Panc1 (cell line): ENCODE results near the gene SPARC. TPM values are rescaled to one million over a fixed set of nuclear protein-coding genes. Genes with fewer than 3 reads are reported as not detected.

ENCODE experiments used
- ATAC-seq: fragments of 200-7000 bp; cut with Tn5 transposase; 2 replicates; pipeline ENCODE4 v1.9.1; 2020; ENCODE audit warnings: mild to moderate bottlenecking, moderate library complexity
- BruUV-seq: library from RNA; stranded (reverse); fragments of 400-500 nt; replicated peaks from 2 replicates; lab custom pipeline; 2021; lab: Mats Ljungman, UMichigan
- CTCF ChIA-PET: fragments of 300-600 bp; sonication (Branson Sonifier 250); formaldehyde crosslinking; loops from one replicate; lab custom pipeline; 2022; ENCODE audit warnings: antibody characterized with exemption; lab: Charles Lee
- POLR2A ChIA-PET: fragments of 300-600 bp; sonication (Branson Sonifier 250); formaldehyde crosslinking; loops from one replicate; lab custom pipeline; 2022; ENCODE audit warnings: antibody characterized with exemption; lab: Charles Lee
- DNase-seq: peaks from one replicate; pipeline ENCODE4 v3.0.0-alpha.2; 2010; ENCODE audit warnings: low read depth, low spot score
- H3K27ac ChIP-seq: 2 replicates; pipeline ENCODE4 v1.5.1; 2011; ENCODE audit warnings: mild to moderate bottlenecking, low read length, inconsistent platforms
- H3K27me3 ChIP-seq: fragments of 200-500 bp; sonication (Bioruptor generic); 2 replicates; pipeline ENCODE4 v1.6.0; 2014; ENCODE audit warnings: low read length, inconsistent platforms; ENCODE audit not compliant: control insufficient read depth, insufficient read depth
- H3K36me3 ChIP-seq: fragments of 200-500 bp; sonication (Bioruptor generic); 2 replicates; pipeline ENCODE4 v1.5.1; 2014; ENCODE audit warnings: inconsistent platforms, mild to moderate bottlenecking, low read length, moderate library complexity; ENCODE audit not compliant: control insufficient read depth, insufficient read depth
- H3K4me1 ChIP-seq: 2 replicates; pipeline ENCODE4 v1.5.1; 2011; ENCODE audit warnings: inconsistent platforms, mild to moderate bottlenecking, low read length, moderate library complexity; ENCODE audit not compliant: control insufficient read depth, insufficient read depth
- H3K4me3 ChIP-seq, 2 experiments: 2 replicates each; pipeline ENCODE4 v1.5.1; 2011 to 2012; ENCODE audit warnings: low read depth in 2 of 2, low read length in 2 of 2, mild to moderate bottlenecking in 2 of 2, inconsistent platforms in 1 of 2, moderate library complexity in 1 of 2
- H3K9me3 ChIP-seq: fragments of 200-500 bp; sonication (Bioruptor generic); 2 replicates; pipeline ENCODE4 v1.5.1; 2014; ENCODE audit warnings: low read depth, mild to moderate bottlenecking, inconsistent platforms, low read length, moderate library complexity; ENCODE audit not compliant: control insufficient read depth, insufficient read depth
- POLR2AphosphoS5 ChIP-seq: IDR thresholded peaks from 2 replicates; pipeline ENCODE4 v1.6.1; 2012; ENCODE audit warnings: mild to moderate bottlenecking, low read depth, low read length, moderate library complexity
- SIN3A ChIP-seq: IDR thresholded peaks from 2 replicates; pipeline ENCODE4 v1.6.1; 2012; ENCODE audit warnings: low read depth, mild to moderate bottlenecking, low read length, moderate library complexity, borderline replicate concordance; ENCODE audit not compliant: insufficient read depth
- TCF7L2 ChIP-seq: IDR thresholded peaks from 2 replicates; pipeline ENCODE4 v1.6.1; 2011; ENCODE audit warnings: mild to moderate bottlenecking, low read depth, low read length, inconsistent platforms
- in situ Hi-C: cut with HindIII; loops from 2 replicates; pipeline ENCODE4 v1.10.0; 2016; ENCODE audit warnings: low sequenced_read_pairs, low pct_unique_long_range_greater_than_20kb
- intact Hi-C: fragments of 100-400 bp; cut with micrococcal nuclease; formaldehyde crosslinking; loops from one replicate; pipeline ENCODE4 v1.10.0; 2022; ENCODE audit not compliant: unreplicated experiment
- total RNA-seq: library from RNA; stranded (reverse); gene quantifications from one replicate; pipeline ENCODE4 v1.2.1, GENCODE V29; 2021; ENCODE audit not compliant: unreplicated experiment
- TF ChIP-seq, protein P1 (sequence below), 2 experiments: IDR thresholded peaks; 2 replicates each; pipeline ENCODE4 v1.6.1; 2011 to 2012; ENCODE audit warnings: low read depth in 2 of 2, control low read depth in 1 of 2, low read length in 1 of 2, mild to moderate bottlenecking in 1 of 2, moderate library complexity in 1 of 2; ENCODE audit not compliant: insufficient read depth in 1 of 2
- TF ChIP-seq, protein P2 (sequence below): fragments of 450-650 bp; IDR thresholded peaks from 2 replicates; pipeline ENCODE4 v1.5.1; 2017; ENCODE audit warnings: mild to moderate bottlenecking

The SPARC gene
- total RNA-seq, 1 experiment from 2014 or later: 228 TPM

DNA sequence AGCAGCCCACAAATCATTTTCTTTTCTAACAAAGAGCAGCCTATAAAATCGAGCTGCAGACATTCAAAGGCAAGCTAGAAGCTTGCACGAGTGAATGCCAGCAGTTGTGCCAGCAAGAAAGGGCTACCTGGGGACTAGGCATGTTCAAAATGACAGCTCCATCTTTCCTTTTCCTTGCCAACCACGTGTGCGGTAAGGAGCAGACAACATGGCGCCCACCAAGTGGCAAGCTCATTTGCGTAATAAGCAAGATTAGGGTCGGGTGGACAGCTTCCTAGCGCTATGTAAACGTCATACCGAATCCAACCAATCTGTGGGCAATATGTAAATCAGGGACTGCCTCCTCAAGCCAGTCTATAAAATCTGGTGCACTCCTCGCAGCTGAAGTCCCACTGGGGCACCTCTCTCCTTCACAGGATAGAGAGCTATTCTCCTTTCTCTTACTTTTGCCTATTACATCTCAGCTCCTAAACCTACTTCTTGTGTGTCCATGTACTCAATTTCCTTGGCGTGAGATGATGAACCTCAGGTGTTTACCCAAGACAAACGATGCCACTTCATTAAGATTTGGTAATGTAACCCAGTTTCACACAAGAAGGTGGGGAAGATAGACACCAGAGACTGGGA, 22.5 kb upstream of the SPARC start:
- in situ Hi-C loops: no loop called here
- ChIA-PET CTCF (interaction anchor here (1.5 kb wide), 1 partner anchor 32 kb away, joined by 3 read pairs; no protein-coding TSS in a partner anchor), POLR2A (no interaction called here)
- H3K36me3 ChIP-seq: no peaks in the 10 kb centered on the region
- intact Hi-C loops: no loop called here
- H3K4me1 ChIP-seq: peaks cover 8% of the 10 kb centered on the region; the same call in 1 of the 2 replicates
- ATAC-seq: no peak
- no peak for DNase-seq
- no peaks in the 10 kb centered on the region for H3K9me3 ChIP-seq
- TF ChIP-seq, protein P1, sequence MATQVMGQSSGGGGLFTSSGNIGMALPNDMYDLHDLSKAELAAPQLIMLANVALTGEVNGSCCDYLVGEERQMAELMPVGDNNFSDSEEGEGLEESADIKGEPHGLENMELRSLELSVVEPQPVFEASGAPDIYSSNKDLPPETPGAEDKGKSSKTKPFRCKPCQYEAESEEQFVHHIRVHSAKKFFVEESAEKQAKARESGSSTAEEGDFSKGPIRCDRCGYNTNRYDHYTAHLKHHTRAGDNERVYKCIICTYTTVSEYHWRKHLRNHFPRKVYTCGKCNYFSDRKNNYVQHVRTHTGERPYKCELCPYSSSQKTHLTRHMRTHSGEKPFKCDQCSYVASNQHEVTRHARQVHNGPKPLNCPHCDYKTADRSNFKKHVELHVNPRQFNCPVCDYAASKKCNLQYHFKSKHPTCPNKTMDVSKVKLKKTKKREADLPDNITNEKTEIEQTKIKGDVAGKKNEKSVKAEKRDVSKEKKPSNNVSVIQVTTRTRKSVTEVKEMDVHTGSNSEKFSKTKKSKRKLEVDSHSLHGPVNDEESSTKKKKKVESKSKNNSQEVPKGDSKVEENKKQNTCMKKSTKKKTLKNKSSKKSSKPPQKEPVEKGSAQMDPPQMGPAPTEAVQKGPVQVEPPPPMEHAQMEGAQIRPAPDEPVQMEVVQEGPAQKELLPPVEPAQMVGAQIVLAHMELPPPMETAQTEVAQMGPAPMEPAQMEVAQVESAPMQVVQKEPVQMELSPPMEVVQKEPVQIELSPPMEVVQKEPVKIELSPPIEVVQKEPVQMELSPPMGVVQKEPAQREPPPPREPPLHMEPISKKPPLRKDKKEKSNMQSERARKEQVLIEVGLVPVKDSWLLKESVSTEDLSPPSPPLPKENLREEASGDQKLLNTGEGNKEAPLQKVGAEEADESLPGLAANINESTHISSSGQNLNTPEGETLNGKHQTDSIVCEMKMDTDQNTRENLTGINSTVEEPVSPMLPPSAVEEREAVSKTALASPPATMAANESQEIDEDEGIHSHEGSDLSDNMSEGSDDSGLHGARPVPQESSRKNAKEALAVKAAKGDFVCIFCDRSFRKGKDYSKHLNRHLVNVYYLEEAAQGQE (IDR thresholded peaks at IDR 0.05; ENCODE audit: insufficient read depth in 1 of 2, low read depth in 2 of 2, low read length in 1 of 2): no peak
- no peak for TF ChIP-seq POLR2AphosphoS5
- no peak for TF ChIP-seq SIN3A
- no peak for TF ChIP-seq TCF7L2
- H3K27ac ChIP-seq: peak overlapping the region; percentile 92
- BruUV-seq: no TSS peak
- H3K27me3 ChIP-seq: no peaks in the 10 kb centered on the region
- H3K4me3 ChIP-seq: no peak overlapping the region

DNA sequence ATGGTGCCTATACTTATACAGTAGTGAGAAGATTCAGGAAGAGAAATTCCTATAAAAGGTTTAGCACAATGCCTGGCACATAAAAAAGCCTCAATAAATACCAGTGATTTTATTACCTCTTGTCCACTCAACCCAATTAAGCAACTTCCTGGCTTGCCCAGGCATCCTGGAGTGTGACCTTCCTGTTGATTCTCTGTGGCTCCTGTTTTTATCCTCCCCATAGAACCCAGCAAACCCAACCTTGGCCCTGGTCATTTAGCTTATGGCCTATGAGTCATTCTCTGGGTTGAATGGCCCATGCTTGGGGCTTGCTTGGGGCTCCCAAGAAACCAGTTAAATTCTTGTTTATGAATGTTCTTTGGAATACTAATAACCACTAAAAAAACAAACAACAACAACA, 21.4 kb upstream of the SPARC start:
- ATAC-seq (peak; percentile 97), DNase-seq (peak; percentile 35)
- in situ Hi-C loops (no loop called here), intact Hi-C loops (no loop called here)
- TF ChIP-seq, protein P1 (IDR thresholded peaks at IDR 0.05; ENCODE audit: insufficient read depth in 1 of 2, low read depth in 2 of 2, low read length in 1 of 2): peak in 1 of 2 experiments; percentile 48; a peak in 1 of 4 replicates
- TF ChIP-seq, protein P2, sequence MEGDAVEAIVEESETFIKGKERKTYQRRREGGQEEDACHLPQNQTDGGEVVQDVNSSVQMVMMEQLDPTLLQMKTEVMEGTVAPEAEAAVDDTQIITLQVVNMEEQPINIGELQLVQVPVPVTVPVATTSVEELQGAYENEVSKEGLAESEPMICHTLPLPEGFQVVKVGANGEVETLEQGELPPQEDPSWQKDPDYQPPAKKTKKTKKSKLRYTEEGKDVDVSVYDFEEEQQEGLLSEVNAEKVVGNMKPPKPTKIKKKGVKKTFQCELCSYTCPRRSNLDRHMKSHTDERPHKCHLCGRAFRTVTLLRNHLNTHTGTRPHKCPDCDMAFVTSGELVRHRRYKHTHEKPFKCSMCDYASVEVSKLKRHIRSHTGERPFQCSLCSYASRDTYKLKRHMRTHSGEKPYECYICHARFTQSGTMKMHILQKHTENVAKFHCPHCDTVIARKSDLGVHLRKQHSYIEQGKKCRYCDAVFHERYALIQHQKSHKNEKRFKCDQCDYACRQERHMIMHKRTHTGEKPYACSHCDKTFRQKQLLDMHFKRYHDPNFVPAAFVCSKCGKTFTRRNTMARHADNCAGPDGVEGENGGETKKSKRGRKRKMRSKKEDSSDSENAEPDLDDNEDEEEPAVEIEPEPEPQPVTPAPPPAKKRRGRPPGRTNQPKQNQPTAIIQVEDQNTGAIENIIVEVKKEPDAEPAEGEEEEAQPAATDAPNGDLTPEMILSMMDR: no peak
- peak; percentile 92 for TF ChIP-seq TCF7L2
- peak; percentile 67 for TF ChIP-seq POLR2AphosphoS5
- TF ChIP-seq SIN3A: no peak
- Histone ChIP-seq H3K9me3 (no peaks in the 10 kb centered on the region), H3K27ac (peak overlapping the region; percentile 92), H3K4me3 (no peak overlapping the region), H3K27me3 (no peaks in the 10 kb centered on the region), H3K4me1 (peaks cover 8% of the 10 kb centered on the region; the same call in 1 of the 2 replicates), H3K36me3 (no peaks in the 10 kb centered on the region)
- POLR2A ChIA-PET: no interaction called here
- CTCF ChIA-PET: interaction anchor here (0.7 to 1.5 kb wide), 3 partner anchors 33 to 63 kb away, joined by 3 to 5 read pairs (median 3); no protein-coding TSS in a partner anchor
- BruUV-seq: no TSS peak
